Measurements from ENCODE around the gene ALKBH1. TPM values are rescaled to one million over a fixed set of nuclear protein-coding genes. Genes with fewer than 3 reads are reported as not detected.

The ALKBH1 gene
- total and polyA plus RNA-seq, 2 donors (not counting 1 experiment from before 2014, with no cell fraction given), result 11.5 to 12.1 TPM

DNA sequence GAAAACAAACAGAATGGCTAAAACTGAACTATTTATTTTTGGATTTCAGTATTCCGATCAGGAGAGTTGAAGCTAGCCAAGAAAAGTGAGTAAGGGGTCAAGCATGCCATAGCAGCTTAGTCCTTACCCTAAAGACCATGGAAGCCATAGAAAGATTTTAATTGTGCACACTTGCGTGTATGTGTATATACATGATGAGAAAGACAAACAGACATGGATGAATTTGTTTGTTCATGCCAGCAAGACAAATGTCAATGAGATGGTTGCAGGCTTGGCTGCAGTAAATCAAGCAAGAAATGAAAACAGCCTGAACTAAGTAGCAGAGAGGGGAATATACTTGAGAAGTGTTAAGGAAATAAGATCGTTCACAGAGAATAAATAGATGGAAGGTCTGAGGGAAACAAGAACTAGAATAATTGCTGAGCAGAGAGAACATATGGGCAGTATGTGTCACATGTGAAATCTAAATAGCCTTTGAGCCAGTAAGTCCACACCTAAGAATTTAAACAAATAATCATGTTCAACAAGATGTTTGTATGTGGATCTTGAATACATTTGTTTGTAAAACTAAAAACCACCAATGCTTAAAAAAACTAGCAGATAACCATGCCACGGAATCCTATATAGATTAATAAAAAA, 38.4 kb upstream of the ALKBH1 start:
- Histone ChIP-seq H3K79me2 (ENCODE audit: control insufficient read depth, insufficient read depth, low read length) (peaks cover 2% of the 10 kb centered on the region), H3K9me3 (ENCODE audit: control insufficient read depth, insufficient read depth, low read depth, low read length) (no peaks in the 10 kb centered on the region), H3K4me2 (ENCODE audit: extremely low read depth, insufficient read depth, low read length) (no peak overlapping the region), H3K27me3 (ENCODE audit: control insufficient read depth, insufficient read depth, low read length) (no peaks in the 10 kb centered on the region), H3K36me3 (ENCODE audit: control insufficient read depth, insufficient read depth, low read length) (peaks cover 5% of the 10 kb centered on the region), H3K4me1 (ENCODE audit: control insufficient read depth, extremely low read depth, insufficient read depth, low read length) (no peaks in the 10 kb centered on the region), H3K27ac (ENCODE audit: insufficient read depth, low read length) (no peak overlapping the region), H2AFZ (ENCODE audit: low read length) (no peak overlapping the region), H3K9ac (ENCODE audit: insufficient read depth, low read length) (no peak overlapping the region), H3K4me3 (replicated peaks in 1 of 4; ENCODE audit: control extremely low read depth in 1 of 4, insufficient read depth in 1 of 4, low read depth in 3 of 4, low read length in 4 of 4) (no peak overlapping the region), H4K20me1 (ENCODE audit: control insufficient read depth, extremely low read depth, insufficient read depth, low read length) (no peaks in the 10 kb centered on the region)
- DNase-seq (ENCODE audit: low read depth in 2 of 2), result no peak
- TF ChIP-seq, protein P1, sequence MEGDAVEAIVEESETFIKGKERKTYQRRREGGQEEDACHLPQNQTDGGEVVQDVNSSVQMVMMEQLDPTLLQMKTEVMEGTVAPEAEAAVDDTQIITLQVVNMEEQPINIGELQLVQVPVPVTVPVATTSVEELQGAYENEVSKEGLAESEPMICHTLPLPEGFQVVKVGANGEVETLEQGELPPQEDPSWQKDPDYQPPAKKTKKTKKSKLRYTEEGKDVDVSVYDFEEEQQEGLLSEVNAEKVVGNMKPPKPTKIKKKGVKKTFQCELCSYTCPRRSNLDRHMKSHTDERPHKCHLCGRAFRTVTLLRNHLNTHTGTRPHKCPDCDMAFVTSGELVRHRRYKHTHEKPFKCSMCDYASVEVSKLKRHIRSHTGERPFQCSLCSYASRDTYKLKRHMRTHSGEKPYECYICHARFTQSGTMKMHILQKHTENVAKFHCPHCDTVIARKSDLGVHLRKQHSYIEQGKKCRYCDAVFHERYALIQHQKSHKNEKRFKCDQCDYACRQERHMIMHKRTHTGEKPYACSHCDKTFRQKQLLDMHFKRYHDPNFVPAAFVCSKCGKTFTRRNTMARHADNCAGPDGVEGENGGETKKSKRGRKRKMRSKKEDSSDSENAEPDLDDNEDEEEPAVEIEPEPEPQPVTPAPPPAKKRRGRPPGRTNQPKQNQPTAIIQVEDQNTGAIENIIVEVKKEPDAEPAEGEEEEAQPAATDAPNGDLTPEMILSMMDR (conservative IDR thresholded peaks at IDR 0.05 in 1 of 2, IDR thresholded peaks at IDR 0.05 in 1 of 2; ENCODE audit: low read depth in 1 of 2, low read length in 2 of 2), result no peak
- no peak for TF ChIP-seq EZH2 (IDR thresholded peaks at IDR 0.05; ENCODE audit: low read length, missing control alignments)

DNA sequence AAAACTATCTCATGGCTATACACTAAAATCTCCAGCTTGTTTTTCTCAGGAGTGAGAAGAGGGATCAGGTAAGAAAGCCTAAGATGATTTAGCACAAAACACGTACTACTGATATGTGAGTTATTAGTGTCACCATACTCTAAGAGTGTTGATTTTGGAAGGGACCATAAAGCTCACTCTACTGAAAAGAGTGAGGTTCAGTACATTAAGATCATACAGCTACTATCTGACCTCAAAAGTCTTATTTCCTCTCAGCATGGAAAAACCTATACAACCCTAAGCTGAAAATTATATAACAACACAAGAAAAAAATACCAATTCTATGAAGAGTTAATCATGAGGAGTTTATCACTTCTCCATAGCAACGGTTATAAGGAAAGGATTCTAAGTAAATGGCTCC, 33.6 kb upstream of the ALKBH1 start:
- Histone ChIP-seq H3K9me3 (ENCODE audit: control insufficient read depth, insufficient read depth, low read depth, low read length) (no peaks in the 10 kb centered on the region), H3K4me3 (replicated peaks in 1 of 4; ENCODE audit: control extremely low read depth in 1 of 4, insufficient read depth in 1 of 4, low read depth in 3 of 4, low read length in 4 of 4) (no peak overlapping the region), H3K36me3 (ENCODE audit: control insufficient read depth, insufficient read depth, low read length) (no peaks in the 10 kb centered on the region), H3K4me1 (ENCODE audit: control insufficient read depth, extremely low read depth, insufficient read depth, low read length) (no peaks in the 10 kb centered on the region), H3K4me2 (ENCODE audit: extremely low read depth, insufficient read depth, low read length) (no peak overlapping the region), H3K27me3 (ENCODE audit: control insufficient read depth, insufficient read depth, low read length) (no peaks in the 10 kb centered on the region), H3K79me2 (ENCODE audit: control insufficient read depth, insufficient read depth, low read length) (peaks cover 5% of the 10 kb centered on the region), H3K9ac (ENCODE audit: insufficient read depth, low read length) (no peak overlapping the region), H3K27ac (ENCODE audit: insufficient read depth, low read length) (no peak overlapping the region), H2AFZ (ENCODE audit: low read length) (no peak overlapping the region), H4K20me1 (ENCODE audit: control insufficient read depth, extremely low read depth, insufficient read depth, low read length) (no peaks in the 10 kb centered on the region)
- no peak for DNase-seq (ENCODE audit: low read depth in 2 of 2)
- no peak for TF ChIP-seq EZH2 (IDR thresholded peaks at IDR 0.05; ENCODE audit: low read length, missing control alignments)
- TF ChIP-seq, protein P1 (conservative IDR thresholded peaks at IDR 0.05 in 1 of 2, IDR thresholded peaks at IDR 0.05 in 1 of 2; ENCODE audit: low read depth in 1 of 2, low read length in 2 of 2), result no peak

DNA sequence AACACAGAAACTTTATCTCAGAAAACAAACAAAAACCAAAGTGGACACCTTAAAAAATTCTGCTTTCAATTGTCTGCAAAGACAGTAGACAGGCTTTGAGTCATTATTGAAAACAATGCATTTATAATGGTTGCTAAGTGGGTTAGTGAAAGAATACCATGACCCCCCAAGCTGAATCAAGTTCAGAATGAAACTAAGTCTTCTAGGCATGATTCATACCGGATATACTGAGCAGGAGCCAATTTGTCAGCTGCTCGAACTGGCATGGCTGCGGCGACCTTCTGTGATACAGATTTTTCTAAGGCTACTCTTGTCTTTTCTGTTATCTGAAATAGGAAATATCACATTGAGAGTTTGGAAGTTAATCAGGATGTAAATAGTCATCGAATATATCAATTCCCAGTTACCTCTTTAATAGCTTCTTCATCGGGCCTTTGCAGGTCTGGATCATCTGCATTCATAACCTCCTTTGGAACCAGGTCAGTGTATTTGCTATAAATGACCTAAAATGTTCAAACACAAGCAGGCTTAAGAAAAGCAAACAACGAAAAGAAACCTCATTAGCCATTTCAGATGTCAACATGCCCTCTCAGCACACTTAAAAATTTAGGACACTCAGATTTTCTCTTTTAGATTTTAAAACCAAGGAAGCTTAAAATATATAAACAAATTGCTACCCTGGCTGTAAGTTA, 30.9 kb upstream of the ALKBH1 start:
- Histone ChIP-seq H3K4me1 (ENCODE audit: control insufficient read depth, extremely low read depth, insufficient read depth, low read length) (no peaks in the 10 kb centered on the region), H3K9ac (ENCODE audit: insufficient read depth, low read length) (no peak overlapping the region), H3K27ac (ENCODE audit: insufficient read depth, low read length) (no peak overlapping the region), H2AFZ (ENCODE audit: low read length) (no peak overlapping the region), H3K27me3 (ENCODE audit: control insufficient read depth, insufficient read depth, low read length) (no peaks in the 10 kb centered on the region), H3K79me2 (ENCODE audit: control insufficient read depth, insufficient read depth, low read length) (peaks cover 5% of the 10 kb centered on the region), H3K36me3 (ENCODE audit: control insufficient read depth, insufficient read depth, low read length) (peaks cover 2% of the 10 kb centered on the region), H4K20me1 (ENCODE audit: control insufficient read depth, extremely low read depth, insufficient read depth, low read length) (no peaks in the 10 kb centered on the region), H3K9me3 (ENCODE audit: control insufficient read depth, insufficient read depth, low read depth, low read length) (no peaks in the 10 kb centered on the region), H3K4me2 (ENCODE audit: extremely low read depth, insufficient read depth, low read length) (no peak overlapping the region), H3K4me3 (replicated peaks in 1 of 4; ENCODE audit: control extremely low read depth in 1 of 4, insufficient read depth in 1 of 4, low read depth in 3 of 4, low read length in 4 of 4) (no peak overlapping the region)
- peak in 1 of 2 donors; percentile 80 for DNase-seq (ENCODE audit: low read depth in 2 of 2)
- TF ChIP-seq, protein P1 (conservative IDR thresholded peaks at IDR 0.05 in 1 of 2, IDR thresholded peaks at IDR 0.05 in 1 of 2; ENCODE audit: low read depth in 1 of 2, low read length in 2 of 2), result no peak
- TF ChIP-seq EZH2 (IDR thresholded peaks at IDR 0.05; ENCODE audit: low read length, missing control alignments), result no peak
